ENCODE data around the gene DEFB112. TPM values are rescaled to one million over a fixed set of nuclear protein-coding genes. Genes with fewer than 3 reads are reported as not detected.

DEFB112 gene
- total and polyA plus RNA-seq, 9 of the 15 experiments (the other 6 are each of a cell fraction or from before 2014, with no cell fraction given) = not detected

- Histone ChIP-seq H3K27ac (ENCODE audit: extremely low read depth, low read depth, low read length) (no peak overlapping the region), H3K79me2 (ENCODE audit: control insufficient read depth, insufficient read depth, low read length) (no peaks in the 10 kb centered on the region), H3K4me2 (ENCODE audit: insufficient read depth, low read length) (no peak overlapping the region), H3K9me1 (ENCODE audit: control insufficient read depth, insufficient read depth, low read length) (no peaks in the 10 kb centered on the region), H2AFZ (ENCODE audit: low read depth, low read length) (no peak overlapping the region), H3K4me3 (no peak overlapping the region), H3K27me3 (ENCODE audit: control insufficient read depth in 2 of 2, insufficient read depth in 2 of 2, low read length in 2 of 2) (no peaks in the 10 kb centered on the region), H3K9ac (ENCODE audit: insufficient read depth in 1 of 2, low read depth in 2 of 2, low read length in 2 of 2) (no peak overlapping the region), H3K36me3 (ENCODE audit: control insufficient read depth, insufficient read depth, low read length) (no peaks in the 10 kb centered on the region), H3K9me3 (replicated peaks; ENCODE audit: control insufficient read depth, insufficient read depth, low read depth, low read length) (no peaks in the 10 kb centered on the region), H4K20me1 (replicated peaks; ENCODE audit: control insufficient read depth, insufficient read depth, low read length) (no peaks in the 10 kb centered on the region), H3K4me1 (replicated peaks in 1 of 2; ENCODE audit: control insufficient read depth in 2 of 2, insufficient read depth in 2 of 2, low read length in 2 of 2) (no peaks in the 10 kb centered on the region)
- ATAC-seq (no peak), DNase-seq (ENCODE audit: extremely low read depth in 1 of 4, low spot score in 3 of 4) (no peak), FAIRE-seq (no peak)
- TF ChIP-seq ZNF175 (CRISPR knock-in tag; IDR thresholded peaks at IDR 0.05; ENCODE audit: low read depth) (no peak), SMAD3 (CRISPR knock-in tag; conservative IDR thresholded peaks at IDR 0.05) (no peak), STAT6 (CRISPR knock-in tag; IDR thresholded peaks at IDR 0.05) (no peak), ZNF212 (CRISPR knock-in tag; IDR thresholded peaks at IDR 0.05) (no peak), ZNF445 (CRISPR knock-in tag; IDR thresholded peaks at IDR 0.05; ENCODE audit: low read depth) (no peak)
- POLR2A ChIA-PET = no interaction called here
- CTCF ChIA-PET (ENCODE audit: low intra/inter-chr PET ratio) = no interaction called here
- WGBS (ENCODE audit: insufficient coverage, low coverage, missing lambda C conversion rate) = 0% methylated on average over 2 of the region's 2 CpGs
- in situ Hi-C loops (cut with MboI) = no loop called here
- no TSS peak for BruUV-seq (replicated peaks)
- intact Hi-C loops (cut with micrococcal nuclease) = no loop called here
These were observed 20.4 kb upstream of the DEFB112 start for GRCh38 chr6:50070101-50070500.
